GM18861 (cell line): ENCODE data around the gene SMAD3.

Experiments
- ATAC-seq: cut with Tn5 transposase; IDR thresholded peaks from one replicate; pipeline ENCODE4 v1.9.1; 2021; ENCODE audit not compliant: unreplicated experiment

SMAD3 gene

GRCh38 chr15:67216859-67217258, 151.5 kb downstream of the SMAD3 start:
- ATAC-seq = no peak

DNA sequence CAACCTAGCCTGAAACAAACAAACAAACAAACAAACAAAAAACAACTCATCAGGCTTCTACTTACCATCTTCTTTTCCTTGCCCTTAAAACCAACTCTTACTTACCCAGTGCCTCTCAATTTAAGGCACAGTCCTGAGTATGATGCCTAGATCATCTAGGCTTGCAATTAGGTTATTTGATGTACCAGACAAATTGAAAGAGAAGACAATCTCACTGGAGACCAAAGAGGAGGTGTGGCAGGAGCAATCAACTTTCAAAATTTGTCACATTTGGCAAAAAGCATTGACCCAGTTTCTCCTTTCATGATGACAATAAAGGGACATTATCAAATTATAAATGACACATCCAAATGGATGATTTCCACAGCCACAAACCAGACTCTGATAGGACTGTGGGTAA, 153.0 kb downstream of the SMAD3 start:
- ATAC-seq = no peak

DNA sequence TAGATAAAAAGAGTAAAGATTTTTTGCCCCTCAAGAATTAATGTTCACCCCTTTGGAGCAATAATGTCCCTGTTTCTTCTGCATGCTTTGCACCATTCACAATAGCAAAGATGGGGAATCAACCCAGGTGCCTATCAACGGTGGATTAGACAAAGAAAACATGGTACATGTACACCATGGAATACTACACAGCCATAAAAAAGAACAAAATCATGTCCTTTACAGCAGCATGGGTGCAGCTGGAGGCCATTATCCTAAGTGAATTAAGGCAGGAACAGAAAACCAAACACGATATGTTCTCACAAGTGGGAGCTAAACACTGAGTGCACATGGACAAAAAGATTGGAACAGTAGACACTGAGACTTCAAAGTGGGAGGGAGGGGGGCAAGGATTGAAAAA, 153.9 kb downstream of the SMAD3 start:
- no peak for ATAC-seq

DNA sequence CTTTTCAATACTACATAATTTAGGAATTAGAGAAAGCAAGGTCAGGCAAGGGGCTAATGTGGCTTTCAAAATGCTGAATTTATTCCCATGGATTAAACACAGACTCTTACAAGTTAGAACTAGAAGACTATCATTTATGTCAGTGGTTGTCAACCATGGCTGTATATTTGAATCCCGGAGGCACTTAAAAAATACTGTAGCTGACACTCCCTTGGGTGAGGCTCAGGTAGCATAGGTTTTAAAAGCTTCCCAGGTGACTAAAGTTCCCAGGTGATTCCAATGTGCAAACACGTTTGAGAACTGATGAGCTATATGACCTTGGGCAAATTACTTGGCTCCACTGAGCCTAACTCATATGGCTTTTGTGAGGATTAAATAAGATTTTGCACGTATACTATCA, 159.5 kb downstream of the SMAD3 start:
- no peak for ATAC-seq

DNA sequence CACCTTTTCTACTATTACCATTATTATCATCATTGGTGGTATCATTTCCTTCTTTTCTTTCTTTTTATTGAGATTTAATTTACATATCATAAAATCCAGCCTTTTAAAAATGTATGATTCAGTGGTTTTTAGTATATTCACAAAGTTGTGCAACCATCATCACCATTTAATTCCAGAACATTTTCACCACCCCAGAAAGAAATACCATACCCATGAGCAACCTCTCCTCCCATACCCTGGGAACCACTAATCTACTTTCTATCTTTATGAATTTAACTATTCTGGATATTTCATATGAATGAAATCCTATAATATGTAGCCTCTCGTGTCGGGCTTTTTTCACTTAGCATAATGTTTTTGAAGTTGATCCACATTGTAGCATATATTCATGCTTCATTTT, 159.9 kb downstream of the SMAD3 start:
- no peak for ATAC-seq

DNA sequence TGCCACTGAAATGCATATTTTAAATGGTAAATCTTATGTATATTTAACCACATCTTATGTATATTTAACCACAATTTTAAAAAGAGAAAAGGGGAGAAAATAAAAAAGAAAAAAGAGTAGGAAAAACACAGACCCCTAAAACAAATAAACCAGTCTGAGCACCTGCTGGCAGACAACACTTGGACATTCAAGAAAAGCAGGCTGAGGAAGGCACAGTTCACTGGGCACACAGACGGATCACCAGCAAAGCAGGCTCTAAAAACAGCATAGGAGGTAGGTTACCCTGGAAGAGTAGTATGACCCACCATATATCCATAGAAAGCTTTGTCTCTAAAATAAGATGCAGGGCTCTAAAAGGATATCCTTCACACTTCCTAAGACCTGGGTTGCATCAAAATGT, 162.0 kb downstream of the SMAD3 start:
- ATAC-seq = no peak

DNA sequence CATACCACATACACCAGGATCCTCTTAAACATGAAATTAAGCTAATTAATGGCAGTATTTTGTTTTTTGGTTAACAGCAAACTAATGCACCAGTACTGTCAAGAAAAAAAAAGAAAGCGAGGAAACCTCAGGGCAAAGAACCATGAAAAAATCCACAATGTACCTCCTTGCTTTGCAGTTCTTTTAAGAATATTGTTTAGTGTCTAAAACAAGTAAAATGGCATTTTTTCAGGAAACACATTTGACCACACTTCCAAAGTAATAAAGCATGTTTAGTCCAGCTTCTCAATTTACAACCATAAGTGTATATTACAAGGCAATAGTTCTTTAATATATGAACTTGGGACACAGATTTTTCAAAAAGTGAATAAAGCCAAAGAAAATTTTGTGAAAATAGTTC, 162.4 kb downstream of the SMAD3 start:
- no peak for ATAC-seq

DNA sequence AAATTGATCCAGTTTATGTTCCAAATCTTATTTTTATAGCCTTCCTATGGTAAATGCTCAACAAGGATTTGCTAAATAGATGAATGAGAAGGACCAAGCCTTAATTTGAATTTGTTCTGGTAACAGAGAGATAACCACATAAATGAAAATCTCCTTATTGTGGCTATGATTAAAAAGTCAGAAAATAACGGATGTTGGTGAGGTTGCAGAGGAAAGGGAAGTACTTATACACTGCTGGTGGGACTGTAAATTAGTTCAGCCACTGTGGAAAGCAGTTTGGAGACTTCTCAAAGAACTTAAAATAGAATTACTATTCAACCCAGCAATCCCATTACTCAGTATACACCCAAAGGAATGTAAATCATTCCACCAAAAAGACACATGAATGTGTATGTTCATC, 162.9 kb downstream of the SMAD3 start:
- no peak for ATAC-seq

- no peak for ATAC-seq
Observed at GRCh38 chr15:67230504-67230903, 165.1 kb downstream of the SMAD3 start.

GRCh38 chr15:67232591-67232990, 167.2 kb downstream of the SMAD3 start:
- no peak for ATAC-seq

DNA sequence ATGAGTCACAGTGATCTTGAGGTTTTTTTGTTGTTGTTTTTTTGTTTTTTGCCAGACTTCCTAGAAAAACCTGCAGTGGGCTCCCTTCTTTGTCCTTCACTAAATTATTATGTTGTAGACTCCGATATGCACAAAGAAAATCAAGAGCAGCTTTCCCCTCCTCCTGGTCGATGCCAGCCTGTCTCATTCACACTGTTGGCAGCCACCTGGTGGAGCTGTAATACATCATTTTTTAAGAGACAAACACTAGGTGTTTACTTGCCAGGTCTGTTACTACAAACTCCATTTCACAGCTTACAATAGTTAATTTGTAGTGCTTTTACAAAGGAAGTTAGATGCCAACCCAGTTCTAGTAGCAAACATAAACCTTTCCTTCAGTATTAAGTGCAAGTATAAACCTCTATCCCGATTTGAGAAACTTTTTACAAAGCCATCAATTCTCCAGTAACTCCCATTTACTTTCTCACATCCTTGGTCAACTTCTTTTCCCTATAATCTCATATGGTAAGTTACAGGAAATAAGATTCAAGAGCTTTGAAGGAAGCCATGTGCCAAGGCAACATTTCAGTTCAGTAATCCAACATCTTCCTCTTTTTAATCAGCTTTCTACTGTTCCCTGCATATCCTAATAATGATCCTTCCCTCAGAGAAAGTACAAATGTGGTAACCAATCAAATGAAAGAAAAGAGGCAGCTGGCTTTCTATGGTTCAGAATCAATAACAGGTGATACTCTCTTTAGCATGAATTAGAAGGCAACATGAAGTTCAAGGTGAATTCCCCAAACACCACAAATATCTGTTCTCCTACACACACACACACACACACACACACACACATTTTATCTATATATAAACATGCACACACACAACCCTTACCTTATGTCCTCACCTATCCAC, 175.1 kb downstream of the SMAD3 start:
- ATAC-seq = no peak

GRCh38 chr15:67241132-67241855, 175.9 kb downstream of the SMAD3 start:
- ATAC-seq = peak; percentile 77

DNA sequence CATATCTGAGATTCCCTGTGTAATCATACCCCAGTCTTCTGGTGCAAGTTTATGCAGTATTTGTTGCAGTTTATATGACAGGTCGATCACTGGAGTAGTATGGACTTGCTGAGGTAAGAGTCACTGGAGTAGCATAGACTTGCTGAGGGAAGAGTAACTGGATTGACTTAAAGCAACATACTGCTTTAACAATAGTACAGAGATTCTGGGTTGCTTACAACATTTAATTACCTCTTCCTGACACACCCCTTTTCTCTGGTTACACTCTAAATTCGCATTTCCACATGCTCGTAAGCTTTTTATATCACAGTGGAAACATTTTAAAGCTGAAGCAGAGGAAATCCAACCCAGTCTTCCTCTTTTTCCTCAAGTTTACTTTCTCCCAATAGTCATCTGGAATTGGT, 177.3 kb downstream of the SMAD3 start:
- no peak for ATAC-seq
